ENCODE results near the gene EBPL. TPM values are rescaled to one million over a fixed set of nuclear protein-coding genes. Genes with fewer than 3 reads are reported as not detected.
A peak's percentile ranks its signal among the peaks of the same experiment; 100 is the strongest.

EBPL gene
- total RNA-seq: 10 to 100 TPM; 36.1 to 51.7 (median 39.6) TPM

- peak; percentile 99 for ATAC-seq (ENCODE audit: low FRiP score)
- peak; percentile 75 for DNase-seq (ENCODE audit: low spot score)
- TF ChIP-seq CTCF (IDR thresholded peaks at IDR 0.05): no peak
Observed at GRCh38 chr13:49690995-49691784, at the start of gene EBPL. EBPL (minus strand) TSS chr13:49691486; CDS start chr13:49691424, 62 bp downstream.

GRCh38 chr13:49740870-49741269 lies 49.6 kb upstream of the EBPL start:
- DNase-seq (ENCODE audit: low spot score): no peak
- TF ChIP-seq CTCF (IDR thresholded peaks at IDR 0.05): no peak
- ATAC-seq (ENCODE audit: low FRiP score): no peak

- DNase-seq (ENCODE audit: low spot score) (no peak), ATAC-seq (ENCODE audit: low FRiP score) (no peak)
- no peak for TF ChIP-seq CTCF (IDR thresholded peaks at IDR 0.05)
Observed at GRCh38 chr13:49739498-49740187, 48.4 kb upstream of the EBPL start.

GRCh38 chr13:49733181-49733951 lies 42.1 kb upstream of the EBPL start:
- TF ChIP-seq CTCF (IDR thresholded peaks at IDR 0.05): no peak
- ATAC-seq (ENCODE audit: low FRiP score) (no peak), DNase-seq (ENCODE audit: low spot score) (no peak)

GRCh38 chr13:49731766-49732165 lies 40.5 kb upstream of the EBPL start:
- no peak for TF ChIP-seq CTCF (IDR thresholded peaks at IDR 0.05)
- no peak for DNase-seq (ENCODE audit: low spot score)
- ATAC-seq (ENCODE audit: low FRiP score): no peak

GRCh38 chr13:49716615-49717014 lies 25.3 kb upstream of the EBPL start:
- no peak for ATAC-seq (ENCODE audit: low FRiP score)
- no peak for DNase-seq (ENCODE audit: low spot score)
- no peak for TF ChIP-seq CTCF (IDR thresholded peaks at IDR 0.05)

Measured in omental fat pad (tissue), 4 donors.